Measurements from ENCODE around the gene WRNIP1.
A peak's percentile ranks its signal among the peaks of the same experiment; 100 is the strongest.

Gene WRNIP1

GRCh38 chr6:2790588-2791449, 25.6 kb downstream of the WRNIP1 start:
- no peak overlapping the region for H3K4me3 ChIP-seq (ENCODE audit: low read depth, low read length)
- 0 out of 2 replicates have a peak, but pooled peaks cover 10% of the 10 kb centered on the region for H3K4me1 ChIP-seq (ENCODE audit: control insufficient read depth, insufficient read depth, low read length)
- H3K9me3 ChIP-seq (ENCODE audit: control insufficient read depth, insufficient read depth, low read length): no peaks in the 10 kb centered on the region
- H3K9ac ChIP-seq (ENCODE audit: low read depth, low read length): no peak overlapping the region
- peak overlapping the region; percentile 16 for H3K27ac ChIP-seq (ENCODE audit: low read depth, low read length)
- H3K36me3 ChIP-seq (ENCODE audit: control insufficient read depth, insufficient read depth, low read length): no peaks in the 10 kb centered on the region
- H3K27me3 ChIP-seq (ENCODE audit: control insufficient read depth, insufficient read depth, low read length): no peaks in the 10 kb centered on the region

GRCh38 chr6:2791450-2791974, 26.3 kb downstream of the WRNIP1 start:
- H3K27me3 ChIP-seq (ENCODE audit: control insufficient read depth, insufficient read depth, low read length): no peaks in the 10 kb centered on the region
- H3K36me3 ChIP-seq (ENCODE audit: control insufficient read depth, insufficient read depth, low read length): no peaks in the 10 kb centered on the region
- no peak overlapping the region for H3K27ac ChIP-seq (ENCODE audit: low read depth, low read length)
- 0 out of 2 replicates have a peak, but pooled peaks cover 10% of the 10 kb centered on the region for H3K4me1 ChIP-seq (ENCODE audit: control insufficient read depth, insufficient read depth, low read length)
- H3K4me3 ChIP-seq (ENCODE audit: low read depth, low read length): no peak overlapping the region
- no peak overlapping the region for H3K9ac ChIP-seq (ENCODE audit: low read depth, low read length)
- H3K9me3 ChIP-seq (ENCODE audit: control insufficient read depth, insufficient read depth, low read length): no peaks in the 10 kb centered on the region

- 0 out of 2 replicates have a peak, but pooled peaks cover 10% of the 10 kb centered on the region for H3K4me1 ChIP-seq (ENCODE audit: control insufficient read depth, insufficient read depth, low read length)
- H3K36me3 ChIP-seq (ENCODE audit: control insufficient read depth, insufficient read depth, low read length): no peaks in the 10 kb centered on the region
- H3K4me3 ChIP-seq (ENCODE audit: low read depth, low read length): no peak overlapping the region
- no peaks in the 10 kb centered on the region for H3K9me3 ChIP-seq (ENCODE audit: control insufficient read depth, insufficient read depth, low read length)
- H3K27ac ChIP-seq (ENCODE audit: low read depth, low read length): no peak overlapping the region
- H3K27me3 ChIP-seq (ENCODE audit: control insufficient read depth, insufficient read depth, low read length): no peaks in the 10 kb centered on the region
- no peak overlapping the region for H3K9ac ChIP-seq (ENCODE audit: low read depth, low read length)
Measured at GRCh38 chr6:2792330-2793110, 27.3 kb downstream of the WRNIP1 start.

GRCh38 chr6:2793534-2794151, 28.4 kb downstream of the WRNIP1 start:
- Histone ChIP-seq H3K9me3 (ENCODE audit: control insufficient read depth, insufficient read depth, low read length) (no peaks in the 10 kb centered on the region), H3K4me3 (ENCODE audit: low read depth, low read length) (no peak overlapping the region), H3K27me3 (ENCODE audit: control insufficient read depth, insufficient read depth, low read length) (no peaks in the 10 kb centered on the region), H3K4me1 (ENCODE audit: control insufficient read depth, insufficient read depth, low read length) (peaks cover 10% of the 10 kb centered on the region; the same call in 1 of the 2 replicates), H3K36me3 (ENCODE audit: control insufficient read depth, insufficient read depth, low read length) (no peaks in the 10 kb centered on the region), H3K27ac (ENCODE audit: low read depth, low read length) (no peak overlapping the region), H3K9ac (ENCODE audit: low read depth, low read length) (no peak overlapping the region)

- Histone ChIP-seq H3K36me3 (ENCODE audit: control insufficient read depth, insufficient read depth, low read length) (no peaks in the 10 kb centered on the region), H3K27ac (ENCODE audit: low read depth, low read length) (no peak overlapping the region), H3K4me1 (ENCODE audit: control insufficient read depth, insufficient read depth, low read length) (peaks cover 10% of the 10 kb centered on the region; the same call in 1 of the 2 replicates), H3K27me3 (ENCODE audit: control insufficient read depth, insufficient read depth, low read length) (no peaks in the 10 kb centered on the region), H3K9me3 (ENCODE audit: control insufficient read depth, insufficient read depth, low read length) (no peaks in the 10 kb centered on the region), H3K9ac (ENCODE audit: low read depth, low read length) (no peak overlapping the region), H3K4me3 (ENCODE audit: low read depth, low read length) (no peak overlapping the region)
Measured at GRCh38 chr6:2794171-2794730, 29.1 kb downstream of the WRNIP1 start.

- no peaks in the 10 kb centered on the region for H3K9me3 ChIP-seq (ENCODE audit: control insufficient read depth, insufficient read depth, low read length)
- peaks cover 8% of the 10 kb centered on the region; the same call in 1 of the 2 replicates for H3K4me1 ChIP-seq (ENCODE audit: control insufficient read depth, insufficient read depth, low read length)
- H3K36me3 ChIP-seq (ENCODE audit: control insufficient read depth, insufficient read depth, low read length): no peaks in the 10 kb centered on the region
- H3K27me3 ChIP-seq (ENCODE audit: control insufficient read depth, insufficient read depth, low read length): no peaks in the 10 kb centered on the region
- H3K4me3 ChIP-seq (ENCODE audit: low read depth, low read length): no peak overlapping the region
- H3K9ac ChIP-seq (ENCODE audit: low read depth, low read length): no peak overlapping the region
- no peak overlapping the region for H3K27ac ChIP-seq (ENCODE audit: low read depth, low read length)
Measured at GRCh38 chr6:2795162-2795561, 30.0 kb downstream of the WRNIP1 start.

- H3K36me3 ChIP-seq (ENCODE audit: control insufficient read depth, insufficient read depth, low read length): no peaks in the 10 kb centered on the region
- no peak overlapping the region for H3K4me3 ChIP-seq (ENCODE audit: low read depth, low read length)
- peaks cover 2% of the 10 kb centered on the region; the same call in 1 of the 2 replicates for H3K4me1 ChIP-seq (ENCODE audit: control insufficient read depth, insufficient read depth, low read length)
- no peak overlapping the region for H3K9ac ChIP-seq (ENCODE audit: low read depth, low read length)
- no peak overlapping the region for H3K27ac ChIP-seq (ENCODE audit: low read depth, low read length)
- H3K27me3 ChIP-seq (ENCODE audit: control insufficient read depth, insufficient read depth, low read length): no peaks in the 10 kb centered on the region
- no peaks in the 10 kb centered on the region for H3K9me3 ChIP-seq (ENCODE audit: control insufficient read depth, insufficient read depth, low read length)
Measured at GRCh38 chr6:2795956-2796355, 30.8 kb downstream of the WRNIP1 start.

GRCh38 chr6:2796861-2797260, 31.7 kb downstream of the WRNIP1 start:
- no peak overlapping the region for H3K4me3 ChIP-seq (ENCODE audit: low read depth, low read length)
- no peak overlapping the region for H3K9ac ChIP-seq (ENCODE audit: low read depth, low read length)
- no peaks in the 10 kb centered on the region; the same call in 1 of the 2 replicates for H3K4me1 ChIP-seq (ENCODE audit: control insufficient read depth, insufficient read depth, low read length)
- no peak overlapping the region for H3K27ac ChIP-seq (ENCODE audit: low read depth, low read length)
- H3K36me3 ChIP-seq (ENCODE audit: control insufficient read depth, insufficient read depth, low read length): no peaks in the 10 kb centered on the region
- H3K27me3 ChIP-seq (ENCODE audit: control insufficient read depth, insufficient read depth, low read length): no peaks in the 10 kb centered on the region
- no peaks in the 10 kb centered on the region for H3K9me3 ChIP-seq (ENCODE audit: control insufficient read depth, insufficient read depth, low read length)

GRCh38 chr6:2797564-2798031, 32.4 kb downstream of the WRNIP1 start:
- no peak overlapping the region for H3K27ac ChIP-seq (ENCODE audit: low read depth, low read length)

GRCh38 chr6:2798586-2799134, 33.5 kb downstream of the WRNIP1 start:
- Histone ChIP-seq H3K27ac (ENCODE audit: low read depth, low read length) (no peak overlapping the region), H3K9me3 (ENCODE audit: control insufficient read depth, insufficient read depth, low read length) (no peaks in the 10 kb centered on the region), H3K4me3 (ENCODE audit: low read depth, low read length) (no peak overlapping the region), H3K9ac (ENCODE audit: low read depth, low read length) (no peak overlapping the region), H3K27me3 (ENCODE audit: control insufficient read depth, insufficient read depth, low read length) (no peaks in the 10 kb centered on the region), H3K36me3 (ENCODE audit: control insufficient read depth, insufficient read depth, low read length) (no peaks in the 10 kb centered on the region), H3K4me1 (ENCODE audit: control insufficient read depth, insufficient read depth, low read length) (no peaks in the 10 kb centered on the region; the same call in 1 of the 2 replicates)

More at GRCh38 chr6:2797564-2798031, 32.4 kb downstream of the WRNIP1 start:
- no peak overlapping the region for H3K9ac ChIP-seq (ENCODE audit: low read depth, low read length)
- H3K36me3 ChIP-seq (ENCODE audit: control insufficient read depth, insufficient read depth, low read length): no peaks in the 10 kb centered on the region
- H3K4me1 ChIP-seq (ENCODE audit: control insufficient read depth, insufficient read depth, low read length): no peaks in the 10 kb centered on the region; the same call in 1 of the 2 replicates
- no peaks in the 10 kb centered on the region for H3K9me3 ChIP-seq (ENCODE audit: control insufficient read depth, insufficient read depth, low read length)
- no peak overlapping the region for H3K4me3 ChIP-seq (ENCODE audit: low read depth, low read length)
- H3K27me3 ChIP-seq (ENCODE audit: control insufficient read depth, insufficient read depth, low read length): no peaks in the 10 kb centered on the region

Data from HUES48 (cell line).